ENCODE data around the gene PCDHB5. TPM values are rescaled to one million over a fixed set of nuclear protein-coding genes. Genes with fewer than 3 reads are reported as not detected.
"Not testable (repeated sequence)": the region's sequence is repeated elsewhere in the genome, so short reads cannot be mapped to it uniquely, and the experiment has no call there.

The PCDHB5 gene
- total RNA-seq, 2 donors from 2014 or later, result 4.3 to 10.6 TPM

- 35 to 62% methylated on average over 1 of the region's 1 CpG for WGBS, 2 donors
- ATAC-seq (no peak), DNase-seq (no peak)
- Histone ChIP-seq H3K27me3 (peaks cover 0 to 4% of the 10 kb centered on the region in 2 donors), H3K4me1 (no peaks in the 10 kb centered on the region), H3K27ac (no peak overlapping the region), H3K36me3 (replicated peaks in 1 of 2; ENCODE audit: insufficient read depth in 1 of 2, low read depth in 2 of 2) (no peaks in the 10 kb centered on the region), H3K4me3 (peak overlapping the region in 1 of 2 donors; percentile 7), H3K9me3 (peaks cover 0 to 49% (median 10%) of the 10 kb centered on the region in 3 donors)
- TF ChIP-seq POLR2A (IDR thresholded peaks at IDR 0.05) (no peak), CTCF (IDR thresholded peaks at IDR 0.05) (no peak)
- intact Hi-C loops (cut with DNase I), result no loop called here
Measured at GRCh38 chr5:141175933-141176332, 40.9 kb downstream of the PCDHB5 start.

GRCh38 chr5:141177577-141178191, 42.7 kb downstream of the PCDHB5 start, which contains the start of gene PCDHB8:
TSS of gene PCDHB8 (plus strand) at chr5:141177790. CDS start at chr5:141178035, 245 bp downstream.
- intact Hi-C loops (cut with DNase I); H3K27ac ChIP-seq; H3K27me3 ChIP-seq; H3K4me1 ChIP-seq; H3K36me3 ChIP-seq (replicated peaks in 1 of 2; ENCODE audit: insufficient read depth in 1 of 2, low read depth in 2 of 2); ATAC-seq: not testable (repeated sequence)
- Histone ChIP-seq H3K9me3 (peaks cover 0 to 53% (median 10%) of the 10 kb centered on the region in 3 donors), H3K4me3 (peak within 1 kb of the TSS in 1 of 2 donors; percentile 7)
- peak in 2 of 4 donors; percentile 13 to 37 for DNase-seq
- TF ChIP-seq CTCF (IDR thresholded peaks at IDR 0.05), result peak in 2 of 7 experiments; percentile 15 to 16
- 16 to 30% methylated on average over 14 to 18 of the region's 18 CpGs for WGBS, 2 donors

GRCh38 chr5:141179371-141179770, 44.4 kb downstream of the PCDHB5 start:
- H3K27ac ChIP-seq; H3K4me3 ChIP-seq; intact Hi-C loops (cut with DNase I); DNase-seq; H3K4me1 ChIP-seq; H3K27me3 ChIP-seq; ATAC-seq; H3K36me3 ChIP-seq (replicated peaks in 1 of 2; ENCODE audit: insufficient read depth in 1 of 2, low read depth in 2 of 2): not testable (repeated sequence)
- WGBS, 2 donors, result 18 to 49% methylated on average over 24 to 26 of the region's 39 CpGs
- H3K9me3 ChIP-seq, result peaks cover 0 to 51% (median 10%) of the 10 kb centered on the region in 3 donors

- H3K27ac ChIP-seq; H3K36me3 ChIP-seq (replicated peaks in 1 of 2; ENCODE audit: insufficient read depth in 1 of 2, low read depth in 2 of 2); DNase-seq; H3K27me3 ChIP-seq; H3K4me1 ChIP-seq; ATAC-seq; H3K4me3 ChIP-seq; intact Hi-C loops (cut with DNase I): not testable (repeated sequence)
- H3K9me3 ChIP-seq, result peaks cover 0 to 49% (median 10%) of the 10 kb centered on the region in 3 donors
- WGBS, 2 donors, result 19% methylated on average over 32 of the region's 32 CpGs; no CpG with 5 or more reads in 1 of the 2 donors
Measured at GRCh38 chr5:141179876-141180275, 44.9 kb downstream of the PCDHB5 start.

GRCh38 chr5:141180313-141180712, 45.3 kb downstream of the PCDHB5 start:
- peaks cover 0 to 45% (median 10%) of the 10 kb centered on the region in 3 donors for H3K9me3 ChIP-seq
- no peak for DNase-seq
- no peaks in the 10 kb centered on the region for H3K36me3 ChIP-seq (replicated peaks in 1 of 2; ENCODE audit: insufficient read depth in 1 of 2, low read depth in 2 of 2)
- 17 to 24% methylated on average over 1 of the region's 1 CpG for WGBS, 2 donors
- H3K4me1 ChIP-seq, result no peaks in the 10 kb centered on the region
- H3K27me3 ChIP-seq, result peaks cover 0 to 4% of the 10 kb centered on the region in 2 donors
- no peak overlapping the region for H3K27ac ChIP-seq
- H3K4me3 ChIP-seq, result no peak overlapping the region
- ATAC-seq, result no peak
- TF ChIP-seq CTCF (IDR thresholded peaks at IDR 0.05) (no peak), POLR2A (IDR thresholded peaks at IDR 0.05) (no peak)
- intact Hi-C loops (cut with DNase I), result no loop called here

- DNase-seq (peak; percentile 59 to 71 (median 61)), ATAC-seq (peak; percentile 40)
- peak in 1 of 3 donors; percentile 20 for TF ChIP-seq POLR2A (IDR thresholded peaks at IDR 0.05)
- TF ChIP-seq CTCF (IDR thresholded peaks at IDR 0.05), result peak in 5 of 7 experiments; percentile 21 to 57 (median 41)
- Histone ChIP-seq H3K27me3 (no peaks in the 10 kb centered on the region), H3K9me3 (peaks cover 0 to 42% (median 0%) of the 10 kb centered on the region in 3 donors), H3K27ac (no peak within 1 kb of the TSS), H3K36me3 (replicated peaks in 1 of 2; ENCODE audit: insufficient read depth in 1 of 2, low read depth in 2 of 2) (no peaks in the 10 kb centered on the region), H3K4me1 (no peaks in the 10 kb centered on the region), H3K4me3 (no peak within 1 kb of the TSS)
- intact Hi-C loops (cut with DNase I), result no loop called here
- 6 to 11% methylated on average over 13 of the region's 13 CpGs for WGBS, 2 donors
Measured at GRCh38 chr5:141182248-141182647, 47.2 kb downstream of the PCDHB5 start, which contains the start of gene PCDHB16. TSS of gene PCDHB16 (plus strand) at chr5:141182387. CDS start at chr5:141182560, 173 bp downstream.

- H3K4me3 ChIP-seq; H3K36me3 ChIP-seq (replicated peaks in 1 of 2; ENCODE audit: insufficient read depth in 1 of 2, low read depth in 2 of 2); intact Hi-C loops (cut with DNase I); H3K4me1 ChIP-seq; H3K27me3 ChIP-seq; ATAC-seq; DNase-seq; H3K27ac ChIP-seq: not testable (repeated sequence)
- WGBS, 2 donors, result 16 to 46% methylated on average over 4 to 37 of the region's 69 CpGs
- H3K9me3 ChIP-seq, result peaks cover 0 to 27% (median 0%) of the 10 kb centered on the region in 3 donors
Measured at GRCh38 chr5:141184117-141184855, 49.3 kb downstream of the PCDHB5 start.
